Measurements from ENCODE around the gene SLN.

DNA sequence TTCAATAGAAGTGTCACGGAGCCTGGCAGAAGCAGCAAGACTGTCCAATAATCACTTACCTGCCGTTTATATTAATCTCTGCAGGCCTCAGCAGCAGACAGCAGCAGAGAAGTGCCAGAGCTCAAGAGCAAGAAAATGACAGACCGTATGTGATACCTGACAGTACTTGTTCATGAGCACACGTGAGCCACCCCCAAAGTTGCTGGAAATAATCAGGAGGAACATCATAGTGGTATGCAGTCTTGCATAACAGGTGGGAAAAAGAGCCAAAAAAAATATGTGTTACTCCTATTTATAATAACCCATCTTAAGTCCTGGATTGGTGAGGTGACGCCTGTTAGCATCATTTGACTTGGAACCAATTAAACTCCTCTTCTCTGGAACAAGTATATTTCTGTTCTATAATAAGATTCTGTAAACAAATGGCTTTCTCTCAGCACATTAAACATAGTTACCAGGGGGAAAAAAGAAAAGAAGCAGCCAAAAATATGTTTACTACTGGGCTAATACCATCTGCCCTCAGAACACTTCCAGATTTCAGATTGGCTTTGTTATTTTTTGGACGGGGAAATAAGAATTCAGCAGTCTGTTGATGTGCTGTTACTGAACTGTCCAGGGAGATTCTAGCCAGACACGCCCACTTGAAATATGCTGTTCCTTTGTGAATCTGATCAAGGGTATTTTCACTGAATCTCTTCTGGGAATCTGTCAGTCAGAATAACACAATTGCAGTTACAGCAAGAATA, 7.9 kb upstream of the SLN start:
- TF ChIP-seq CTCF (IDR thresholded peaks at IDR 0.05) (no peak), POLR2A (IDR thresholded peaks at IDR 0.05) (no peak)
